GM13976 (cell line): ENCODE data around the gene CIITA.

Experiments
- DNase-seq: peaks from one replicate; pipeline ENCODE4 v3.0.0; 2012; ENCODE audit warnings: low spot score
- CTCF ChIP-seq: IDR thresholded peaks from 2 replicates; pipeline ENCODE4 v1.5.1; 2012; ENCODE audit warnings: borderline replicate concordance, mild to moderate bottlenecking; ENCODE audit not compliant: insufficient read depth; ENCODE audit errors: extremely low read depth, missing control alignments, control extremely low read depth
- in situ Hi-C: fragments of 300-500 bp; cut with MboI; formaldehyde crosslinking; loops from one replicate; pipeline ENCODE4 v1.12.0; 2022; ENCODE audit warnings: low sequenced_read_pairs, mixed read lengths, inconsistent platforms; ENCODE audit not compliant: unreplicated experiment

CIITA gene

DNA sequence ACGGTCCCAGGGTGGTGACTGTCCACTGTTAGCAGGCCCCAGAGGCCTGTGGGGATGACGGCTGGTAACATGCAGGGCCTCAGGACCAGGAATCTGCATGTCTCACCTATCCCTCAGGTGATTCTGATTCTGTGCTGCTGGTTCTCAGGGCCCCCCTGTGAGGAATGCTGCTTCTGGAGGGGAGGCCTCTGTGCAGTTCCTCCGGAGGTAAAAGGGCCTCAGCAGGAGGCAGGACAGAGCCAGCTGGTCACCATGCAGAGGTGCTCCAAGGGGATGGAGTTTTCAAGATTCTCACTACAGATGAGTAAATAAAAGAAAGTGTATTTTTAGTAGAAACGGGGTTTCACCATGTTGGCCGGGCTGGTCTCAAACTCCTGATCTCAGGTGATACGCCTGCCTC is 101.1 kb downstream of the CIITA start:
- in situ Hi-C loops, result no loop called here
- DNase-seq, result no peak
- no peak for TF ChIP-seq CTCF

GRCh38 chr16:10978871-10979446 is 102.0 kb downstream of the CIITA start:
- no peak for DNase-seq
- no peak for TF ChIP-seq CTCF
- in situ Hi-C loops, result no loop called here

- DNase-seq, result no peak
- TF ChIP-seq CTCF, result no peak
- in situ Hi-C loops, result no loop called here
These were observed 103.0 kb downstream of the CIITA start for GRCh38 chr16:10979717-10980601.

DNA sequence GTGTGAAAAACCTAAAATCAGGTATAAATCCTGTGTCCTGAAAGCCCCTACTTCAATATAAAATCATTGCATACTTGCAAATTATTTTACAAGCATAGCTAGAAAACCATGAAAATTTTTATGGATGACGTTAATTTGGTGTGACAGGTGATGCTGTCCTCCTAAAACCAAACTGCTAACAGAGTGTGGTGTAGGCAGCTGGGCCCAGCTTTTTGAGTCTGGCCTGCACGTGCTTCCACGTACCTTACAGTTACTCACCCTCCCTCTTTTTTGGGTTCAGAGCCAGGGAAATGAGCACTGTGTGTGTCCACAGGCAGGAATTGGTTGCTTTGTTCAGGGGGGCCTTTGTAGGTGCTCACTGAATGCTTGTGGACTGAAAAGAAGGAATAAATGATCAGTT is 103.8 kb downstream of the CIITA start:
- in situ Hi-C loops, result no loop called here
- DNase-seq, result no peak
- TF ChIP-seq CTCF, result no peak

GRCh38 chr16:10981697-10982216 is 104.8 kb downstream of the CIITA start:
- in situ Hi-C loops, result no loop called here
- DNase-seq, result peak; percentile 70
- peak; percentile 80 for TF ChIP-seq CTCF

- DNase-seq, result no peak
These were observed 105.6 kb downstream of the CIITA start for GRCh38 chr16:10982465-10983150.

More at GRCh38 chr16:10982465-10983150, 105.6 kb downstream of the CIITA start:
- in situ Hi-C loops, result no loop called here
- no peak for TF ChIP-seq CTCF
